GDM1 (cell line): Measurements from ENCODE around the gene TMEM141.

Experiments used
- DNase-seq: peaks from one replicate; lab custom pipeline; 2025; lab: John Stamatoyannopoulos, UW

Gene TMEM141

GRCh38 chr9:136814725-136815421 is 23.7 kb downstream of the TMEM141 start:
- DNase-seq: no peak

GRCh38 chr9:136815422-136815782 is 24.3 kb downstream of the TMEM141 start:
- no peak for DNase-seq

DNA sequence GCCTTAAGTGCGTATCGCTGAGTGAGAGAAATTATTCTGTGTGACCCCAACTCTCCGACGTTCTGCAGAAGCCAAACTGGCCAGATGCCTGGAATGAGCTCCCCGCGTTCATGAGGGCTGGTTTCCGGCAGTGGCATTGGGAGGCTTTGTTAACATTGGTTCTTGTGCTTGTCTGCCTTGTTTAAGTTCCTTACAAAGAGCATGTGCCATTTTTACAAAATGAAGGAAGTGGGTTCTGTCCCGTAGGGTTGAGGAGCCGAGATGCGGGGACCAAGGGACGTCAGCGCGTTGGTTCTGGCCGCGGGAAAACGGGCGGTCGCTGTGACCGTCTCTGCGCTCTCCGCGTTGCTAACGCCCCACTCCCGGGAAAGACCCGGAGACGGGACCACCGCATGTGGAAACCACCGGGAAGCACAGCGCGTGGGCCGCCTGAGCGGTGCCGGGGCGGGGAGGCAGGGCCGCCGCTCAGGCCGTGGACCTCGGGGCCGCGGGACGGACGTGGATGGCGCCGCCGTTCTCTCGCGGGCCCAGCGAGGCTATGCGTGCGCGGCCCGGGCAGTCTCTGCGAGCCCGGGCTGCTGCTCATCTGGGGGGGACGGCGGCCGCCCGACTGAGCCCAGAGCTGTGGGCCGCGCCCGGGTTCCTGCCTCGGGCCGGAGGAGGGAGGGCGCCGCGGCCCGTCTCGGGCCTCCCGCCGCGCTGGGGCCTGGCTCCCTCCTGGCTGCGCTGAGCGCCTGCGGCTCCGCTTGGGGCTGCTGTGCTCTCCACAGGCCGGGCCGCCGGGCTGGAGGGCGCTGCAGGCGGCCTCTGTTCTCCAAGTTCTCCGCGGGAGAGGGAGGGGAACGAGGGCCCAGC is 30.1 kb downstream of the TMEM141 start:
- DNase-seq: no peak

GRCh38 chr9:136821826-136822544 is 30.8 kb downstream of the TMEM141 start:
- no peak for DNase-seq

DNA sequence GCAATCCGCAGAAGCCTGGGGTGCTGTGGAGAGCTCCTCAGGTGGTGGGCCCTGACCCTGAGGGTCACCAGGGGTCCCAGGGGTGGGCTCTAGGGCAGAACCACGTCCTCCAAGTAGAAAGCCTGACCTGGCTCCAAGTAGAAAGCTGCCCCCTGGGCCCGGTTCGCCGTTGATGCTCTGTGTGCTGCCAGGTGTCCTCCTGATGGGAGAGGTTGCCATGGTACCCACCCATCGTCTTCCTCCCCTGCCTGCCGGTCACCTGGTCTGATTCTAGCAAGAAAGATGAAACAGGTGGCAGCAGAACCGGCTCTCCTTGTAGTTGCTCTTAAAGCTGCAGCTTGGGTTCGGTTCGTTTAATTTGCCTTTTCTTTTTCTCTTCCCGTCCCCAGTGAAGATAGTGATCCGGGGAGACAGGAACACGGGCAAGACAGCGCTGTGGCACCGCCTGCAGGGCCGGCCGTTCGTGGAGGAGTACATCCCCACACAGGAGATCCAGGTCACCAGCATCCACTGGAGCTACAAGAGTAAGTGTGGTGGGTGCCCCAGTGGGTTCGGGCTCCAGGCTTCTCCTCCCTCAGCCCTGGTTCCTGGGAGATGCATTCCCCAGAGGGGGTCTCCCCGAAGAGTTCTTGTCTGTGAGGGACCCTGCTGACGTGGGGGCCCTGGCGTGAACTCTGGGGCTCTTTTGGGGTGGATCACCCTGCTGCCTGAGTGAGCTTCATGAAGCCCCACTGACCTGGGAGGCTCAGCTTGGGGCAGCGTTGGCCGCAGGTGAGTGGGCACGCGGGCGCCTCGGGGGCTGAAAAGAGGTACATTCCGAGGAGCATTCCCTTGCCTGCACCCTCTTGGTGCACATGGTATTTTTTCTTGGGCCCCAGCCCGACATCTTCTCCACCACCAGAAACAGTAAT is 32.2 kb downstream of the TMEM141 start:
- DNase-seq: no peak

- no peak for DNase-seq
Observed at GRCh38 chr9:136824496-136825225, 33.5 kb downstream of the TMEM141 start.

- DNase-seq: no peak
Observed at GRCh38 chr9:136825295-136826187, 34.4 kb downstream of the TMEM141 start.

GRCh38 chr9:136826188-136826541 is 35.0 kb downstream of the TMEM141 start:
- DNase-seq: no peak

GRCh38 chr9:136826703-136827582 is 35.8 kb downstream of the TMEM141 start:
- DNase-seq: no peak

DNA sequence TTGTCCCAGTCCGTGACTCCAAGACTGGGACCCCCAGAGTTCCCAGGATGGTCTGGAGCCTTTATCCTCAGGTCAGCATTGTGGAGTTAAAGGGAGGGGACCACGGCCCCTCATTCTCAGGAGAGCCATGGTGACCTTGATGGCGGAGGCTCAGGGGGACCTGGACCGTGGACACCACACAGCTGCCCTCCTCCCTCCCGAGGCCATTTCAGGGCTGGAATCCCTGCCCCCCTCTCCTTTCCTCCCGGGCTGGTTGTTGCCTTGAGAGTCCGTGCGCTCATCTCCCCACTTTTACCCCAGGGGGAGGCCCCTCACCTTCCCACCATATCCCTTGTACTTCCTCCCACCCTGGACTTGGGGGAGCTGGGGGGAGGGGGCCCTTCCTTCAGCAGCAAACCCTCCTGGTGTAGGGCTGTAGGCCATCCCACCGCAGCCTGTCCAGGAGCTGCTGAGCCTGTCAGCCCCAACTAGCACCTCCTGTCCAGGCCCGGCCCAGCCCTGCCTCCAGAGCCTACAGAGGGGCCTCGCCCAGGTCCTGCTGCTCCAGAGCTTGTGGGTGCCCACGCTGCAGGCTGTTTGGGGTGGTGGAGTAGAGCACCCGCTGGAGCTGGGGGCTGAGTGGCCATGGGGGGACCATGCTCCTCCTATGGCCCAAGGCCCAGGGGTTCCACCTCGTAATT is 36.8 kb downstream of the TMEM141 start:
- DNase-seq: no peak

- DNase-seq: no peak
Observed at GRCh38 chr9:136828474-136829140, 37.5 kb downstream of the TMEM141 start.

DNA sequence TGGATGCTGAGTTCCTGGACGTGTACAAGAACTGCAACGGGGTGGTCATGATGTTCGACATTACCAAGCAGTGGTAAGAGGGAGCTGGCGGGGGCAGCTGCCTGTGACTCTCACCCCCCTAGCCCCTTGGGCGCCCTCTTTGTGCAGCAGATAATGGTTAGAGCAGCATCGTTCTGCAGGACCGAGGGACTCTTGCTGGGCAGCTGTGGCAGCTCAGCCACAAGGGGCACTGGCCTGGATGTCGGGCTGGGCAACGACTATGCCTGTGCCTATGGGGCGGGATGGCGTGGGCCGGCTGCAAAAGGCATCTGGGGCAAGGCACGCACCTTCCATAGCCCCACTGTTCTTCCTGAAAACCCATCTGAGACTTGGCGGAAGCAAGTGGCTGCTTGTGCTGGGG is 38.3 kb downstream of the TMEM141 start:
- DNase-seq: no peak

DNA sequence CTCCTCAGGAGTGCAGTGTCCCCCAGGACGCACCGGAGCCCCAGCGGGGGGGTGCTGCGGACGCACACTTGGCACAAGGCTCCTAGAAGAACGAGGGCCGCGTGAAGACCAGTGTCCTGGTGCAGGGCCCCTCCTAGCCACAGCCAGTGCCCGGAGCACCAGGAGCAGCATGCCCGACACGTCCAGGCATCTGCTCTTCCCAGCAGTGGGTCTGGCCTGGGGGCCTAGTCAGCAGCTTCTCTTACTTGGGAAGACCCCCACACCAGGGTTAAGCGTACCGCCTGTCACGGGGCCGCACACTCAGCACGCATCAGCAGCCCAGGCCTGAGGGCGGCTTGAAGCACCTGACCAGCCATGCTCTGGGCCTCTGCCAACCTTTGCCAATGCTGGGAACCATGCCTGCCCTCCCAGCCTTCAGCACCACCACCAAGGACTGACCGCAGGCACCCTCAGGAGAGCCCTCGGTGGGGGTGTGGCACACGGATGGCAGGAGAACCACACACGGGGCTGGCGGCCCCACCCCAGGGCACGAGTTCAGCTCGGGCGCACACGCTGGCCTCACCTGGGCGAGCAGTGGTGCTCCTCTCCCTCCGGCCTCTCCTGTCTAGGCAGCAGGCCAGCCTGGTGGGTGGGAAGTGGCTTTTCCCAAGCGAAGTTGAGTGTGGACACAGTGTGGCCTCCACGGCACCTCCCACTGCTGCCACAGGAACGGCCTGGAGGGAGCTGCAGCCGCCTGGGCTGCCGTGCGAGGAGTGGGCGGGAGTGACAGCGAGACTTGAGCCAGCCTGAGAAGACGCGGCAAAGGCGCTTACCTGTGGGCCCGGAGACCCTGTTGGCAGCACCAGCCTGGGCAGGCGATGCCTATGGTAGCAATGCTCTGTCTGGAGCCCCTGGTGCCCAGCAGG is 39.1 kb downstream of the TMEM141 start:
- no peak for DNase-seq

- DNase-seq: no peak
Observed at GRCh38 chr9:136831002-136831719, 40.0 kb downstream of the TMEM141 start.

DNA sequence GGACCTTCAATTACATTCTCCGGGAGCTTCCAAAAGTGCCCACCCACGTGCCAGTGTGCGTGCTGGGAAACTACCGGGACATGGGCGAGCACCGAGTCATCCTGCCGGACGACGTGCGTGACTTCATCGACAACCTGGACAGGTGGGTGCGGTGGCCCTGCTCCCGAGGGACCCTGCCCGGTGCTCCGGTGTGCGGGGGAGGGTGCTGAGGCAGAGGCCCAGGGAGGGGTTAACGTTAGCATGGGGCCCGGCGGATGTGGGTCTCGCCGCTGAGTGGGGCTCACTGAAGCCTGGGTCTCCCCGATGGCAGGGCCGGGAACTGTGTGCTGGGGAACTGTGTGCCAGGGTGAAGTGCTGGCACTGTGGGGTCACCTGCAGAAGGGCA is 40.6 kb downstream of the TMEM141 start:
- no peak for DNase-seq

DNA sequence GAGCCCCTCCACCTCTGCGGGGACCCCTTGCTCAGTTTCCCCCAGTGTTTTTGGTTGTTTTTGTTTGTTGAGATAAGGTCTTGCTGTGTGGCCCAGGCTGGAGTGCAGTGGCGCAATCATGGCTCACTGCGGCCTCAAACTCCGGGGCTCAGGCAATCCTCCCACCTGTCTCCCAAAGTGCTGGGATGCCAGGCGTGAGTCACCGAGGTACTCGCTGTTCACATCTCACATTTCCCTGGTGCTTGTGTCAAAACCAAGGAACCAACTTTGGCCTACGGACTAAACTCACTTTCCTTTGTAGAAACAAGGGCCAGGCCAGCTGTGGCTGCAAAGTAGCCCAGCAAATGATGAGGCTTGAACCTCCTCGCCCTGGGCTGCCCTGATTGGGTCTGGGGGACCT is 41.4 kb downstream of the TMEM141 start:
- DNase-seq: no peak
